ENCODE measurements around the gene IFT20.

DNA sequence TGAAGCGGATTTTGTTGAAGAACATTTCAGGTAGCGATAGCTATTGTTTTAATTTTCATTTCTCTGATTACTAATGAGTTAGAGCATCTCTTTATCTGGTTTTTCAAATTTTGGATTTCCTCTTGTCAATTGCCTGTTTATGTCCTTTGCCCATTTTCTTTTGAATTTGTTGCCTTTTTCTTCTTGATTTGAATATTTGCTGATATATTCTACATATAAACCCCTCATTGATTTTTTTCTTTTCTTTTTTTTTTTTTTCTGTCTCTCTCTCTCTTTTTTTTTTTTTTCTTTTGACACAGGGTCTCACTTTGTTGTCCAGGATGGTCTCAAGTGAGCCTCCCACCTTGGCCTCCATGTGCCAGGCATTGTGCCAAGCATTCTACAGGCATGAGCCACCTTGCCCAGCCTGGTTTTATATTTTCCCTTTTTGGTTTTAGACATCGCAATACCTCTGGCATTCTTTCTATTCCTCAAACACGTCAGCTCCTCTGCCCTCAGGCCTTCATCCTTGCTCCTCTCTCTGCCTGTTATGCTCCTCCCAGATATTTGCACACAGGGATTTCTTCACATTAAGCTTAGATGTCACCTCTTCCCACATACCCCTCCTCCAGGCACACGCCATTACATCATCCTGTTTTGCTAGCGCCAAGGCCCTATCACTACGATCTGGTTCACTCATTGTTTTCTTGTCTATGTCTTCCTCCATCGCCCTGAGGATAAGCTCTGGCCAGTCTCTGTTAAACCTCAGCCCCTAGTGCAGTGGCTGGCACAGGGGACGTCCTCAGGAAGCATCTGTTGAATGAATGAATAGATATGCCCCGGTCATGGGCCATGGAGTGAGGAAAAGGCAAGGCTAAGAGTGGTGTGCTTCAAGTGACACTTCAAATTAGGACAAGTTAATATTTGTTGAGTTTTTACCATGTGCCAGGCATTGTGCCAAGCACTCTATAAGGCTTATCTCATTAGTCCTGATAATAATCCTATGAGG, 44.8 kb upstream of the IFT20 start:
- TF ChIP-seq, protein P1, sequence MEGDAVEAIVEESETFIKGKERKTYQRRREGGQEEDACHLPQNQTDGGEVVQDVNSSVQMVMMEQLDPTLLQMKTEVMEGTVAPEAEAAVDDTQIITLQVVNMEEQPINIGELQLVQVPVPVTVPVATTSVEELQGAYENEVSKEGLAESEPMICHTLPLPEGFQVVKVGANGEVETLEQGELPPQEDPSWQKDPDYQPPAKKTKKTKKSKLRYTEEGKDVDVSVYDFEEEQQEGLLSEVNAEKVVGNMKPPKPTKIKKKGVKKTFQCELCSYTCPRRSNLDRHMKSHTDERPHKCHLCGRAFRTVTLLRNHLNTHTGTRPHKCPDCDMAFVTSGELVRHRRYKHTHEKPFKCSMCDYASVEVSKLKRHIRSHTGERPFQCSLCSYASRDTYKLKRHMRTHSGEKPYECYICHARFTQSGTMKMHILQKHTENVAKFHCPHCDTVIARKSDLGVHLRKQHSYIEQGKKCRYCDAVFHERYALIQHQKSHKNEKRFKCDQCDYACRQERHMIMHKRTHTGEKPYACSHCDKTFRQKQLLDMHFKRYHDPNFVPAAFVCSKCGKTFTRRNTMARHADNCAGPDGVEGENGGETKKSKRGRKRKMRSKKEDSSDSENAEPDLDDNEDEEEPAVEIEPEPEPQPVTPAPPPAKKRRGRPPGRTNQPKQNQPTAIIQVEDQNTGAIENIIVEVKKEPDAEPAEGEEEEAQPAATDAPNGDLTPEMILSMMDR (IDR thresholded peaks at IDR 0.05) = no peak
- TF ChIP-seq POLR2A (IDR thresholded peaks at IDR 0.05) (no peak), EP300 (IDR thresholded peaks at IDR 0.05) (no peak)

Measured in gastroesophageal sphincter (tissue), 3 donors.